OCI-LY3 (cell line): ENCODE measurements around the gene GBP5.

Source experiments
- CTCF ChIP-seq: fragments of 200-600, 300-600 bp; sonication (generic); IDR thresholded peaks from 2 replicates; pipeline ENCODE4 v1.5.1; 2014; ENCODE audit warnings: antibody characterized with exemption, low read length, low read depth
- EZH2phosphoT487 ChIP-seq: fragments of 200-600 bp; shearing (Covaris generic); IDR thresholded peaks from 2 replicates; pipeline ENCODE4 v1.6.1; 2018; ENCODE audit warnings: antibody characterized with exemption, mixed run types, low read depth

- no peak for TF ChIP-seq CTCF
- TF ChIP-seq EZH2phosphoT487, result no peak
These were observed 37.8 kb upstream of the GBP5 start for GRCh38 chr1:89310505-89310904.
